Ishikawa (cell line): ENCODE results near the gene THRAP3.

Experiments used
- CEBPB ChIP-seq: IDR thresholded peaks from 2 replicates; pipeline ENCODE4 v1.6.1; 2012
- EP300 ChIP-seq: IDR thresholded peaks from 2 replicates; pipeline ENCODE4 v1.6.1; 2012; ENCODE audit warnings: borderline replicate concordance
- FOXM1 ChIP-seq: IDR thresholded peaks from 2 replicates; pipeline ENCODE4 v1.6.1; 2012; ENCODE audit warnings: low read depth, borderline replicate concordance
- RAD21 ChIP-seq: IDR thresholded peaks from 2 replicates; pipeline ENCODE4 v1.6.1; 2012; ENCODE audit warnings: low read depth
- REST ChIP-seq: IDR thresholded peaks from 2 replicates; pipeline ENCODE4 v1.6.1; 2012; ENCODE audit warnings: low read depth, mild to moderate bottlenecking
- TEAD4 ChIP-seq: IDR thresholded peaks from 2 replicates; pipeline ENCODE4 v1.6.1; 2012
- USF1 ChIP-seq: IDR thresholded peaks from 2 replicates; pipeline ENCODE4 v1.6.1; 2012

DNA sequence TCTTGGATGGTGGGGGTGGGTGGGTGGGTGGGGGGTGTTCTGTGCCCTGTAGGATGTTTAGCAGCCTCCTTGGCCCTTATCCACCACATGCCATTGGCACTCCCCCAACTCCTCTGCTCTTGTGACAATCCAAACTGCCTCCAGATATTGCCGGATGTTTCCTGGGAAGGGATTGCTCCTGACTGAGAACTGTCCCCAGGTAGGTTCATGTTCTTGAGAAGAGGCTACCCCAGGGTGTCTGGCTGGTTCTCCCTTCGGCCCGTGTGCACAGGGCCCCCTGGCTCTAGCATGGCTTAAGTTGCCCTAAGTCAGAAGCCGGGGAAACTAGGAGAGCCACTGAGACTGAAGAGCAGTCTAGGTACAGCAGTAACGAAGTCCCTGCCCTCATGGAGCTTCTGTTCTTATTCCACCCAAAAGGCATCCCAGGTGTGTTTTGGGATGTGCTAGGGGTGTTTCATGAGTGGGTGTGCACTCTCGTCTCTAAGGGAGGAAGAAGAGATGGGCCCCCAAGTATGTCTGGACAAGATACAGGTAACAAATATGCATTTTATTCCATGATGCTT is 19.8 kb upstream of the THRAP3 start:
- TF ChIP-seq CEBPB, result no peak
- TF ChIP-seq FOXM1, result no peak
- no peak for TF ChIP-seq TEAD4
- no peak for TF ChIP-seq EP300
- no peak for TF ChIP-seq RAD21
- TF ChIP-seq REST, result no peak
- no peak for TF ChIP-seq USF1
